CD4-positive, alpha-beta T cell treated with Interleukin-15 for 4 hours (primary cell): Measurements from ENCODE around the gene PTGES.
"Not testable (repeated sequence)": the region's sequence is repeated elsewhere in the genome, so short reads cannot be mapped to it uniquely, and the experiment has no call there.

Experiments used
- DNase-seq: peaks from one replicate; pipeline ENCODE4 v3.0.0-alpha.2; 2020; ENCODE audit warnings: low spot score

Gene PTGES

GRCh38 chr9:129769669-129770068, 16.8 kb upstream of the PTGES start:
- no peak for DNase-seq

GRCh38 chr9:129768486-129768885, 15.6 kb upstream of the PTGES start:
- DNase-seq, result no peak

- DNase-seq, result no peak
These were observed 13.0 kb upstream of the PTGES start for GRCh38 chr9:129765764-129766317.

GRCh38 chr9:129762985-129763926, 10.4 kb upstream of the PTGES start:
- DNase-seq, result no peak

GRCh38 chr9:129762370-129762984, 9.6 kb upstream of the PTGES start:
- not testable (repeated sequence) for DNase-seq

GRCh38 chr9:129761901-129762369, 9.1 kb upstream of the PTGES start:
- no peak for DNase-seq

- DNase-seq, result no peak
These were observed 8.6 kb upstream of the PTGES start for GRCh38 chr9:129761293-129761900.

GRCh38 chr9:129760784-129761183, 7.9 kb upstream of the PTGES start:
- DNase-seq, result not testable (repeated sequence)

- no peak for DNase-seq
These were observed 7.1 kb upstream of the PTGES start for GRCh38 chr9:129759804-129760502.

GRCh38 chr9:129759319-129759718, 6.5 kb upstream of the PTGES start:
- no peak for DNase-seq

- DNase-seq, result no peak
These were observed 4.2 kb upstream of the PTGES start for GRCh38 chr9:129757045-129757444.

- DNase-seq, result no peak
These were observed 3.3 kb upstream of the PTGES start for GRCh38 chr9:129756191-129756590.

GRCh38 chr9:129755151-129755550, 2.3 kb upstream of the PTGES start:
- DNase-seq, result no peak

- DNase-seq, result no peak
These were observed 721 bp downstream of the PTGES start for GRCh38 chr9:129751841-129752801.

- DNase-seq, result no peak
These were observed 2.7 kb downstream of the PTGES start for GRCh38 chr9:129750013-129750638.

- no peak for DNase-seq
These were observed 3.3 kb downstream of the PTGES start for GRCh38 chr9:129749575-129749974.

- DNase-seq, result not testable (repeated sequence)
These were observed 3.8 kb downstream of the PTGES start for GRCh38 chr9:129749052-129749451.

GRCh38 chr9:129748249-129748648, 4.6 kb downstream of the PTGES start:
- DNase-seq, result no peak

GRCh38 chr9:129746092-129746777, 6.6 kb downstream of the PTGES start:
- DNase-seq, result no peak

GRCh38 chr9:129745200-129745599, 7.6 kb downstream of the PTGES start:
- DNase-seq, result no peak
